T-helper 2 cell treated with Interferon-gamma antibody and Interleukin-4, amounts not matched to agents 100 ng/mL and 5 ng/mL, for 36 hours (primary cell): ENCODE results near the gene ENO3. TPM values are rescaled to one million over a fixed set of nuclear protein-coding genes. Genes with fewer than 3 reads are reported as not detected.

ENCODE experiments used
- intact Hi-C: fragments of 100-400 bp; cut with micrococcal nuclease; formaldehyde crosslinking; loops from one replicate; pipeline ENCODE4 v1.15.1; 2023
- total RNA-seq: library from RNA; stranded (reverse); gene quantifications from 2 replicates; pipeline ENCODE4 v1.2.3, GENCODE V29; 2022

ENO3 gene
- total RNA-seq, 1 donor from 2014 or later, result 52.9 TPM

GRCh38 chr17:4969551-4970173 lies 18.7 kb downstream of the ENO3 start:
- intact Hi-C loops, result no loop called here

DNA sequence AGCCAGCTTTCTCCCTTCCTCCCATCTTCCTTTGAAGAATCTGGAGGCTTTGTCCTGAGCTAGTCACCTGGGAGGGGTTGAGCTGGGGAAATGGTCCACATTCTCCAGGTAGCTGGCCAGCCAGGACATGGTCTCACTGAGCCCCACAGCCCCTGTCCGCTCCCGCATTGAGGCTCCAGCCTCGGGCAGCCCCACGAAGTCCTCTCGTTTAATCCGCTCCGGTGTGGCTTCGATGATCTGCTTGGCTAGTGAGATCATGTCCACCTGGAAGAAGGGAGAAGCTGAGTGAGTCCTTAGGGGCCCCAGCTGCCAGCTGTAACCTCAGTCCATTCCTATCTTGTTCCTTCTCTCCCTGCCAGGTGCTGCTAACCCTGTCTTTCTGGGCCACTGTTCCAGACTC lies 19.4 kb downstream of the ENO3 start:
- intact Hi-C loops, result no loop called here

DNA sequence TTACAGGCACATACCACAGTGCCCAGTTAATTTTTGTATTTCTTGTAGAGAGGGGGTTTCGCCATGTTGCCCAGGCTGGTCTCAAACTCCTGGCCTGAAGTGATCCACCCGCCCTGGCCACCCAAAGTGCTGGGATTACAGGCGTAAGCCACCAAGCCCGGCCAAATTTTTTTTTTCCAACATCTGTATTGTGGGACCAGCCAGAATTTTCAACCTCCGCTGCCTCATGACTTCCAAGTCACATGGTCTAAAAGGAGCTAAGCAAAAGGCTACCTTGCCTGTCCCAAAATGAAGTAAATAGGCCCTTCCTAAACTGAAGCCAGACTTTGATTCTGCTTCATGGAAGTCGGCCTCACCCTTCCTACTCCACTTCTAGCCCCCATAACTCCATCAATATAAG lies 20.9 kb downstream of the ENO3 start:
- intact Hi-C loops, result no loop called here

DNA sequence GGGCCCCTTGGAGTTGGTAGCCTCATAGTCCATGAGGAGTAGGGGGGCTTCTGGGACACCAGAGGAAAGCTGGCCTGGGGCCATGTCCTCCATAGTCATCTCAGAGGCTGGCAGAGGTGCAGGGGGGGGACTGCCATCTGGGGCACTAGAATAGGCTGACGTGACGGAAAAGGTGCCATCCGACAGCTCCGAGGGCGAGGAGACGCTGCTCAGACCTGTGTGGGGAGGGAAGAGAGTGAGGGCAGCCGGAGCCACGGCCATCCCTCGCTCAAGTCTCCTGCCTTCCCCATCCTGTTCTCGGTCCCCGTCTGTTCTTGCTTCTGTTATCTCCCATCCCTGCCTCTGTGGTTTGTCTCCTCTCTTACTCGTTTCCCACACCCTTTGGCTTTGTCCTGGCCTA lies 21.4 kb downstream of the ENO3 start:
- intact Hi-C loops, result no loop called here

DNA sequence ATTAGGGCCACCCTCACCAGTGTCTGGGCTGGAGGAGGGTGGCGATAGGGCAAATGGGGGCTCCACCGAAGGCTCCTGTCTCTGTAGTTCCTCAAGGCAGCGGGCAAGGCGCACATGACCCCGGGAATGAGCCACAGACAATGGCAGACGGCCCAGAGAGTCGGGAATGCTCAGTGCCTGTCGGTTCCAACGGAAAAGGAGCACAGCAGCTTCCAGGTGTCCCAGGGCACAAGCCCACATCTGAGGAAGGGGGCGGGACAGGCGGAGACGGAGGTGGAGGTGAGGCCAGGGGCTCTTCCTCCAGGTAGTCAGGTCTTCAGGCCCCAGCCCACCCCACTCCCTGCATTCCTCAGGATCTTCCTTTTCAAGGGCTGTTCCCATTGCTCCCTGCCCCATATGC lies 21.8 kb downstream of the ENO3 start:
- intact Hi-C loops, result no loop called here

DNA sequence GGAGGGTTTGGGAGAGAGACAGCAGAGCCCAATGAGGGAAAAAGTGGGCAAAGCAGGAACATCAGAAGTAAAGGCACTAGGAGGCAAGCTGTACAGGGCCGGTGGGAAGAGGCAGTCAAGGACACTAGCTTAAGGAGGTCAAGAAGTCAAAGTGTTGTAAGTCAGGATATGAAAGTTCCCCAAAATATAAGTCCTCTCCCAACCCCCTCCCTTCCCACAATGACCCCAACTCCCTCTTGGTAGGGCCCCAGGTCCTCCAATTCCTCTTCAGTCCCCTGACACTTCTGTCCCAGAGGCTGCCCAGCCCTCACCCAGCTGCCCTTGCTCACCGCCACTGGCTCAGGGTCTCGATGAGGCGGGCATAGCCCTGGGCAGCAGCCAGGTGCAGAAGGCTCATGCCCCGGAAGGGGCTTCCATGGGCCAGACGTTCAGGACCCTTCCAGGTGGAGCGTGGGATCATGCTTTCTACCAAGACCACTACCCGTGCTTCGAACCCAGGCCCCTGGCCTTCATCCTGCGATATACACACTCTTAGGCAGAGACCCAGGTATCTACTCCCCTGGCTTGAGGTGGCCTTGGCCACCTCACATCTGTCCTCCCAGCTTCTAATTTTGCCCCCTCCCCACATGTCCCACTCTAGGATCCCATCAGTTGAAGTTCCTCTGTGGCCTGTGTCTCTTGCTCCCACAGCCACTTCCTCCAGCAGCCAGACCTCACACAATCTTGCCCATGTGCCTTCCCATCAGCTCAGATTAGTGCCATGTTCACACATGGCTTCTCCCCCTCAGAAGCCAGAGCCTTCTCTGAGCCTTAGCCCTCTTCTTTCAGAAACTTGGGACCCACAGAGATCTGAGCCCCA lies 22.6 kb downstream of the ENO3 start:
- intact Hi-C loops, result no loop called here

- intact Hi-C loops, result no loop called here
Observed at GRCh38 chr17:4974115-4974670, 23.3 kb downstream of the ENO3 start.

- intact Hi-C loops, result no loop called here
Observed at GRCh38 chr17:4978726-4979125, 27.8 kb downstream of the ENO3 start.

DNA sequence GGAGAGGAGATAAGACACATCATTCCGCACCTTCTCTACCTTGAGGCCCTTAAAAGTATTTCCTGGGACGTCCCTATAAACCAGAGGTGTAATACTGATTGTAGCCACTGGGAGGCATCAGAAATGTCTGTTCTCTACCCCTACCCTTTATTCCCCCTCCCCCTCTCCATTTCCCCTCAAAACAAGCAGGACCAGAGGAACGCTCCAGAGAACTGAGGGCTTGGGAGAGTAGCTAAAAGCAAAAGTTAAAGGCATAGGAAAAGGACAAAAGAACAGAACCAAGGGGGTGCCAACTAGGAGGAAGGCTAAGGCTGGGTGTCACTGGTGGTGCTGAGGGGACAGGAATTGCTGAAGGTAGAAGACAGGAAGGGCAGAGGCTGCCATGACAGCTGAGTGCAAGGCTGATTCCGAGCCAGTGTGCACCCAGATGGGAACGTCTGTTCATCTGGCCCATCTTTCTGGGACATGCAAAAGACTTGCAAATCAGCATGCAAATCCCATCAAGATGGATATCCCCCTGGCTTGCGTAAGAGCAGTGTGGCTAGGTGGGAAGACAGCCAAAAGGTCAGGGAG lies 29.8 kb downstream of the ENO3 start:
- intact Hi-C loops, result loop anchor here (1.0 kb wide), 1 partner anchor 82 kb away; no protein-coding TSS in a partner anchor

- intact Hi-C loops, result no loop called here
Observed at GRCh38 chr17:4982305-4982704, 31.4 kb downstream of the ENO3 start.

DNA sequence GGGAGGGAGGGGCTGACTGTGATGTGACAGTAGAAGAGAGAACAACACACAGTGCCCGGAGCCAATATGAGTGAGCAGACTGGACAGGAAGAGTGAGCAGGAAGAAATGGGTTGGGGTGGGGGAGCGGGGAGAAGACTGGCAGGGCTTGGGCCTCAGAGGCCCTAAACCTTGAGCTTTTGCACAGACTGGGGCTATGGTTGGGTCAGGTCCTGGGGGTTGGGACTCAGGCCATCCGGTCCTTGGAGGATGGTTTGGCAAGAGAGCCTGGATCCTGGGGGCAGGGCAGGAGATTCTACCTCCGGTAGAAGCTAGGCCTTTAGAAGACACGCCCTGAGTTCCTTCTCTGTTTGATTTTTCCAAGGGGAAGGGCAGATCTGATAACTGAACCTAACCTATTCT lies 35.5 kb downstream of the ENO3 start:
- intact Hi-C loops, result loop anchor here (5.0 kb wide), 2 partner anchors 39 to 274 kb away; partner anchors contain the start of genes ARRB2 and PFN1

- intact Hi-C loops, result loop anchor here (1.0 to 5.0 kb wide), 3 partner anchors 20 to 275 kb away; partner anchors contain the start of genes ARRB2, PFN1 and SPAG7
Observed at GRCh38 chr17:4986951-4987766, 36.2 kb downstream of the ENO3 start, which contains the start of gene CAMTA2. Gene CAMTA2 (minus strand): TSS chr17:4987675. CDS start chr17:4986222, 1,453 bp downstream.

GRCh38 chr17:4987767-4988567 lies 37.0 kb downstream of the ENO3 start:
- intact Hi-C loops, result loop anchor here (1.0 to 5.0 kb wide), 4 partner anchors 9 to 276 kb away; partner anchors contain the start of genes ARRB2, INCA1, KIF1C and PFN1

- intact Hi-C loops, result no loop called here
Observed at GRCh38 chr17:4994081-4994595, 43.2 kb downstream of the ENO3 start.

DNA sequence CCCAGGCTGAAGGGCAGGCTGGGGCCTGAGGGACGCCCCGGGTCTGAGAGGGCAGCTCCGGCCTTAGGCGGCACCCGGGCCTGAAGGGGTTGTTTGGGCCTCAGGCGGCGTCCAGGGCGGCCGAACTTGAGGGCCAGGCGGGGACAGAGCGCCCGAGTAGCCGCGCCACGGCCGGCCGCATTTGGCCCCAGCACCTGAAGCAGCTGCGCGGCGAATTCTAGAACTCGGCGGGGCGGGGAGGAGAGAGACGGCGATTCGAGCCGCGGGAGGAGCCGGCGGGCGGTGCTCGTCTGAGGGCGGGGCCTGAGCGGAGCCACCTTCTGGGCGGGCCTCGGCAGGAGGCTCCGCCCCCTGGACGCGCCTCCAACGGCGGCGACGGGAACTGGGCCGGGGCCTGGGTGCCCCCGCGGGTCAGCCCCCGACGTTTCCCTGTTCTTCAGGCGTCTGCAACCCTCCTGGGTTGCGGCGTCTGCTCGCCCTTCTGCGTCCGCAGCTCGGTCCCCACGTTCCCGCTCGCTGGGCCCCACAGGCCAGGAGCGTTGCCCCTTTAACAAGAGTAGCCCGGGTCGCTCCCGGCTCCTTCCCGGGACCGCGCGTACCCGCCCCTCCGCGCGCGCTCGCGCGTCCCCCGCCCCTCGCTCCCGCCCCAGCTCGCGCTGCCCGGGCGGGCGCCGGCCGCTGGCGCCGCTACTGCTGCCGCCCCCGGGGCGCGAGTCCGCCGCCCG lies 46.5 kb downstream of the ENO3 start, which contains the start of the genes INCA1 and KIF1C:
Gene INCA1, minus strand, starts transcription at position 221 of the 725 bp plus-strand sequence. CDS start 3,085 bp downstream, outside the sequence.
Gene KIF1C, plus strand, starts transcription at position 649 of the 725 bp plus-strand sequence. CDS start 2,297 bp downstream, outside the sequence.
- intact Hi-C loops, result loop anchor here (1.0 to 2.0 kb wide), 3 partner anchors 9 to 57 kb away; partner anchors contain the start of genes PFN1, RNF167 and SLC25A11

DNA sequence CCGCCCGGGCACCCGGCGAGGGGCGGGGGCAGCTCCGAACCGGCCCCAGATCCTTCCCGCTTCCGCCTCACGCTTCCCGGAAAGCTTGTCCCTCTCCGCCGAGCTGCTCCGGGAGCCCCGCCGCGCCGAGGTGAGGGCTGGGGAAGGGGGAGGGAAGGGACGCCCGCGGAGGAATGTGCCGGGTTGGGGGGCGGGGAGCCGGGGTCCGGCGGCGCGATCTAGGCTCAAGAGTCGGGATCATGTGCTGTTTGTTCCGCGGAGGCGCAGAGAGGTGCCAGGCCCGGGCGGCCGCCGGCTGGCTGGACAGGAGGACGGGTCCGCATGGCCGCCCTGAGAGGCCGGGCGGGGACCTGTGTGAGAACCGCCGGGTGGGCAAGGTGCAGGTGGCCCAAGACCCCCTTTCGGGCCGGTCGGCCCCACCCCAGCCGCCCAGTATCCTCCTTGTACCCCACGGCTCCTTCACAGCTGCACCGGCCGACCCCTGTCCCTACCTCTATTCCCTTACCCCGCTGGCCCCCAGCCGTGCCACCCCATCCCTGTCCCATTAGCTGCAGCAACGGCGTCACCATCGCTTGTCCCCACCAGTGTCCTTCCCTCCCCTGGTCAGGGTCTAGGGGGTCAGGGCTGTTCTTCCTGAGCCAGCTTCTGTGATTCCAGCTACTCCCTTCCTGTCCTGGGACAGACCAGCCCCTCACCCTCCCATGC lies 47.3 kb downstream of the ENO3 start:
- intact Hi-C loops, result no loop called here

DNA sequence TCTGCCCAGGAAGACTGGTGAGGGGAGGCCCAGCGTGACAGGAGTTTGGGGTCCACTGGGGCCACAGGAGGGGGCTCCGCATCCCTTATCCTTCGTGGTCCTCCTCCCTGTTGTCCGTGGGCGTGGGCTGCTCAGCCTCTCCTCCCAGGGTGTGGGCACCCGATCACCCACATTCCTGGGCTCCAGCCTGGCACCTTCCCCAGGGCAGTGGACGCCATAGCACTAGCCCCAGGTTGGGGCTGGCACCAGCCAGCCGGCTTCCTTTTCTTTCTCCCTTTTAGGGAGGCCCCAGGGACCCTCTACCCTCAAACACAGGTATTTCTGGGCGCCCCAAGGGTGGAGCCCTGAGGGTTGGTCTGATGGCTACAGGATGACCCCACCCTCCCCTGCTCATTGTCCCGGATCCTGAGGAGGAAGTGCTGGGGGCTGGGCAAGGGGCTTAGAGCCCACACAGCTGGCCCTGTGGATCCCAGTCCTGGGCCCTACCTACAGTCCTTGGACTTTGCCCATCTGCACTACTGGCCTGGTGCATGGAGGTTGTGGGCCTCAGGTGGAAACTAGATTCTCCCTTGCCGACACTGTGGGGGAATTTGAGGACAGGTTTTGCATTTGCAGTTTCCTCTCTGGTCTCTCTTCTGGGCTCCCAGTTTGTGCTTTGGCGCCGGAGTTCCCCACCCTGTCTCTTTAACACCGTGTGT lies 48.0 kb downstream of the ENO3 start:
- intact Hi-C loops, result no loop called here
